Adrenal gland (tissue), 12 donors: ENCODE results near the gene NEIL1. TPM values are rescaled to one million over a fixed set of nuclear protein-coding genes. Genes with fewer than 3 reads are reported as not detected.

Experiments used
- DNase-seq, 7 donors: peaks; one replicate each; pipeline ENCODE4 v3.0.0-alpha.2; 2019 to 2020
- H3K27ac ChIP-seq, 5 donors: fragments of 200-600 bp; sonication (generic) in 4 of 5; 1 replicate in 3 of 5; 2 replicates in 2 of 5; pipeline versions ENCODE4 v1.5.1 to v1.8.0; 2016 to 2020; ENCODE audit warnings: mild to moderate bottlenecking in 1 of 5
- H3K27me3 ChIP-seq: fragments of 200-600 bp; 2 replicates; pipeline ENCODE4 v1.8.0; 2021
- H3K36me3 ChIP-seq, 2 donors: fragments of 200-600 bp; replicated peaks in 1 of 2; 1 replicate in 1 of 2; 2 replicates in 1 of 2; pipeline versions ENCODE4 v1.5.1 to v1.8.0; 2018 to 2022
- H3K4me1 ChIP-seq, 2 donors: fragments of 200-600 bp; replicated peaks in 1 of 2; 1 replicate in 1 of 2; 2 replicates in 1 of 2; pipeline versions ENCODE4 v1.5.1 to v1.8.0; 2018 to 2021
- H3K4me3 ChIP-seq, 4 donors: fragments of 200-600 bp; sonication (generic) in 3 of 4; one replicate each; pipeline ENCODE4 v1.5.1; 2016 to 2018
- H3K9me3 ChIP-seq, 3 donors: fragments of 200-600 bp; sonication (generic) in 1 of 3; replicated peaks in 1 of 3; 1 replicate in 2 of 3; 2 replicates in 1 of 3; pipeline versions ENCODE4 v1.5.1 to v1.8.0; 2016 to 2021
- POLR2A ChIP-seq, 2 donors: fragments of 450-650 bp; IDR thresholded peaks; one replicate each; pipeline ENCODE4 v1.6.1; 2017; ENCODE audit warnings: antibody characterized with exemption in 2 of 2, mild to moderate bottlenecking in 2 of 2, moderate library complexity in 1 of 2
- WGBS, 4 donors: extraction: QIAGEN DNeasy Blood & Tissue Kit in 2 of 4; methylation state at CpG; one replicate each; pipeline versions ENCODE4 v1.1.5 to v1.1.7; 2013 to 2017; 5-methylcytosine and 5-hydroxymethylcytosine counted together
- intact Hi-C, 2 donors: fragments of 100-400 bp; cut with DNase I; formaldehyde crosslinking; loops; one replicate each; pipeline versions ENCODE4 v1.14.1 to v1.15.0; 2022 to 2023
- polyA plus RNA-seq, 3 donors: library from polyadenylated mRNA; stranded (reverse); fragments of 200-250 nt in 2 of 3; fragments of 350-450 nt in 1 of 3; fragmentation: Illumina TruSeq in 1 of 3; extraction: RNeasy Lipid Tissue Mini Kit (QIAGEN cat#74804) in 1 of 3; gene quantifications; one replicate each; pipeline ENCODE4 v1.2.3, GENCODE V29; 2013 to 2014
- total RNA-seq, 9 donors: library from RNA; depleted of rRNA in 4 of 9; stranded (reverse); fragments of >200 nt in 4 of 9; fragments of 120-200 nt in 1 of 9; fragmentation: NEBNext Ultra II Directional in 1 of 9; extraction: Animal tissue kit (Norgen Biotek cat#: 25700) in 1 of 9; gene quantifications; one replicate each; pipeline versions ENCODE4 v1.1.0 to v1.2.4, GENCODE V29; 2013 to 2023
- TF ChIP-seq, protein P1 (sequence below), 6 experiments: fragments of 450-650 bp in 4 of 6; fragments of 200-600 bp in 2 of 6; sonication (generic) in 1 of 6; IDR thresholded peaks; 1 replicate in 5 of 6; 2 replicates in 1 of 6; pipeline versions ENCODE4 v1.5.1 to v1.8.0; 2016 to 2021; ENCODE audit warnings: antibody characterized with exemption in 6 of 6, mild to moderate bottlenecking in 2 of 6, moderate library complexity in 1 of 6
- donor health status: healthy with polysubstance abuse.
- donor health status: Bipolar disorder and iron deficiency.
- donor health status: DM: yes; HTN: yes; CAD: no.
- donor health status: DM: no; HTN: no; CAD: no.
- donor health status: DM: no; HTN: no; CAD: no.
- donor health status: DM: yes; HTN: yes; CAD: no.

Gene NEIL1
- total and polyA plus RNA-seq, 12 donors = 6.3 to 208 (median 61.2) TPM

GRCh38 chr15:75356517-75356916 lies 9.7 kb downstream of the NEIL1 start:
- no peak overlapping the region for H3K4me3 ChIP-seq
- TF ChIP-seq, protein P1, sequence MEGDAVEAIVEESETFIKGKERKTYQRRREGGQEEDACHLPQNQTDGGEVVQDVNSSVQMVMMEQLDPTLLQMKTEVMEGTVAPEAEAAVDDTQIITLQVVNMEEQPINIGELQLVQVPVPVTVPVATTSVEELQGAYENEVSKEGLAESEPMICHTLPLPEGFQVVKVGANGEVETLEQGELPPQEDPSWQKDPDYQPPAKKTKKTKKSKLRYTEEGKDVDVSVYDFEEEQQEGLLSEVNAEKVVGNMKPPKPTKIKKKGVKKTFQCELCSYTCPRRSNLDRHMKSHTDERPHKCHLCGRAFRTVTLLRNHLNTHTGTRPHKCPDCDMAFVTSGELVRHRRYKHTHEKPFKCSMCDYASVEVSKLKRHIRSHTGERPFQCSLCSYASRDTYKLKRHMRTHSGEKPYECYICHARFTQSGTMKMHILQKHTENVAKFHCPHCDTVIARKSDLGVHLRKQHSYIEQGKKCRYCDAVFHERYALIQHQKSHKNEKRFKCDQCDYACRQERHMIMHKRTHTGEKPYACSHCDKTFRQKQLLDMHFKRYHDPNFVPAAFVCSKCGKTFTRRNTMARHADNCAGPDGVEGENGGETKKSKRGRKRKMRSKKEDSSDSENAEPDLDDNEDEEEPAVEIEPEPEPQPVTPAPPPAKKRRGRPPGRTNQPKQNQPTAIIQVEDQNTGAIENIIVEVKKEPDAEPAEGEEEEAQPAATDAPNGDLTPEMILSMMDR (IDR thresholded peaks at IDR 0.05) = no peak
- TF ChIP-seq POLR2A (IDR thresholded peaks at IDR 0.05) = no peak
- DNase-seq = no peak
- no peak overlapping the region for H3K27ac ChIP-seq
- WGBS, 4 donors = 94 to 95% (median 95%) methylated on average over 12 to 20 of the region's 20 CpGs
- H3K27me3 ChIP-seq = no peaks in the 10 kb centered on the region
- H3K9me3 ChIP-seq = no peaks in the 10 kb centered on the region
- intact Hi-C loops = no loop called here
- peaks cover 10 to 20% of the 10 kb centered on the region in 2 donors for H3K4me1 ChIP-seq
- peaks cover 0 to 71% of the 10 kb centered on the region in 2 donors for H3K36me3 ChIP-seq

GRCh38 chr15:75357976-75358673 lies 11.3 kb downstream of the NEIL1 start:
- H3K36me3 ChIP-seq = peaks cover 0 to 71% of the 10 kb centered on the region in 2 donors

DNA sequence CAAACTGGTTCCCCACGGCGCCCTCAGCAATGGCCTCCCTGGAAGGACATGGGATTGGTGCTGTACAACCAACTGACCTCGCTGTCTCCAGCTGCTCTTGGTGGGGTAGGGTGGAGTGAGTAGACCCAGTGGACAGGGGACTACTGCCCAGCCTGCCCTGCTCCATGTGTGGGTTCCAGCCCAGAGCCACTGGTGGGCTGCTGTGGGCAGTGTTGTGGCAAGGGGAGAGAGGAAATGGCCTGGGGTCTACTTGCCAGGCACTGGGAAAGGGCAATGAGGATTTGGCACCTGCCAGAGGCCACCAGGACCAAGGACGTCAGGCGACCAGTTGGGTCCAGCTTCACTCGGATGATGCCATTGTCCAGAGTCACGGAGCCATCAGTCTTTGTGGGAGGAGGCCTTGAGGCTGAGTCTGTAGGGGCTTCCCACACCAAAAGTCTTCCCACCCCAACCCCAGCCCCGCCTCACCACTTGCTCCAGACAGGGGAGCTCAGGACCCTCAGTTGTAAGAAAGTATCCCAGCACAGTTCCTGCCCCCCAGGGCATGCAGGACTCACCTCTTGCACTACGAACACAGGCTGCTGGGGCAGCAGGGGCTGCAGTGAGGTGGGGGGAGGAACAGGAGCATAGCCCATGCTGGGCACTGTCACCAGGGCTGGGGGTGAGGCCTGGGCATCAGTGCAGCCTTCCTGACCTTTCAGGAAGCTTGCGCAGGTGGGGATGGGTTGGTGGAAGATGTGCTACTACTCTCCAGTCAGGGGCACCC lies 12.1 kb downstream of the NEIL1 start:
- no peak overlapping the region for H3K4me3 ChIP-seq
- intact Hi-C loops = no loop called here
- H3K9me3 ChIP-seq = no peaks in the 10 kb centered on the region
- peak in 1 of 7 donors; percentile 43 for DNase-seq
- WGBS, 4 donors = 84 to 95% (median 92%) methylated on average over 5 to 10 of the region's 10 CpGs
- H3K27ac ChIP-seq = no peak overlapping the region
- peaks cover 0 to 75% of the 10 kb centered on the region in 2 donors for H3K36me3 ChIP-seq
- H3K27me3 ChIP-seq = no peaks in the 10 kb centered on the region
- TF ChIP-seq POLR2A (IDR thresholded peaks at IDR 0.05) = no peak
- TF ChIP-seq, protein P1 (IDR thresholded peaks at IDR 0.05) = no peak
- H3K4me1 ChIP-seq = peaks cover 22 to 34% of the 10 kb centered on the region in 2 donors

More at GRCh38 chr15:75357976-75358673, 11.3 kb downstream of the NEIL1 start:
- Histone ChIP-seq H3K9me3 (no peaks in the 10 kb centered on the region), H3K4me3 (no peak overlapping the region), H3K27me3 (no peaks in the 10 kb centered on the region), H3K4me1 (peaks cover 22 to 34% of the 10 kb centered on the region in 2 donors), H3K27ac (no peak overlapping the region)
- 85 to 94% (median 94%) methylated on average over 3 to 17 of the region's 17 CpGs for WGBS, 4 donors
- no peak for DNase-seq
- no peak for TF ChIP-seq POLR2A (IDR thresholded peaks at IDR 0.05)
- TF ChIP-seq, protein P1 (IDR thresholded peaks at IDR 0.05) = no peak
- intact Hi-C loops = no loop called here

DNA sequence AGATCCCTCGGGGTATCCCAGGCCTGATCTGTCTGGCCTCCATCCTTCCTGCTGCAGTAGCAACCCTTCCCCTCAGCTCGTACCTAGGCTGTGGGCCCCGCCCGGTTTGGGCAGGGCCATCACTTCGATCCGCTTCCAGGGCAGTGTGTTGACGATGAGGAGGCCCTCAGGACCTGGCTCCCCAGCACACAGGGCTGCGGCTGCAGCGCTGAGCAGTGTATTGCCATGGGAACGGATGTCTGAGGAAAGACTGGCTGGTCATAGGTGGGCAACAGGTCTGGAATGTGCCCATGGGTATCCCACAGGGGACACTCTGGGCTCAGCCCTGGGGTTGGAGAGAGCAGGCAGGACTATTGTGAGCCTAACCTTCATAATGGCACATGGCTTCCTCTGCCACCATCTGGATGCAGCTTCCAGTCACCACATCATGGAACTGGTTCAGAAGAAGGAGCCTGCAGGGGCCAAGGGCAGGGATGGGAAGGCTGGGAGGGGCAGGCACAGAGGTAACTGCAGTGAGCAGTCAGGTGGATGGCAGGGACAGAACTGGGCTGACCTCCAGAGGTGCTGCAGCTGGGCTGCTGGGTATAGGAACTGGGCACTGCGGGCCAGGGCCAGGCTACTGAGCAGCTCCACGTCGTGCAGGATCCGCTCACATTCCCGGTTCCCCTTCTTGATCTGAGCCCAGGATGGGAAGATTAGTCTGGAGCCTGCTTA lies 12.9 kb downstream of the NEIL1 start:
- intact Hi-C loops = no loop called here
- Histone ChIP-seq H3K9me3 (no peaks in the 10 kb centered on the region), H3K4me1 (peaks cover 22 to 34% of the 10 kb centered on the region in 2 donors), H3K4me3 (no peak overlapping the region), H3K36me3 (peaks cover 0 to 77% of the 10 kb centered on the region in 2 donors), H3K27me3 (no peaks in the 10 kb centered on the region), H3K27ac (no peak overlapping the region)
- 91 to 97% (median 94%) methylated on average over 8 to 15 of the region's 15 CpGs for WGBS, 4 donors
- peak in 1 of 7 donors; percentile 45 for DNase-seq
- TF ChIP-seq, protein P1 (IDR thresholded peaks at IDR 0.05) = no peak
- no peak for TF ChIP-seq POLR2A (IDR thresholded peaks at IDR 0.05)
